HEK293T (cell line): Measurements from ENCODE around the gene CDC37.

Source experiments
- BHLHE40 ChIP-seq: fragments of 450-650 bp; IDR thresholded peaks from 2 replicates; pipeline ENCODE4 v1.6.1; 2016; ENCODE audit warnings: mild to moderate bottlenecking, moderate library complexity, borderline replicate concordance
- FOXA1 ChIP-seq: fragments of 450-650 bp; IDR thresholded peaks from 2 replicates; pipeline ENCODE4 v1.6.1; 2016; ENCODE audit warnings: mild to moderate bottlenecking
- FOXK2 ChIP-seq: fragments of 450-650 bp; IDR thresholded peaks from 2 replicates; pipeline ENCODE4 v1.6.1; 2016; ENCODE audit warnings: mild to moderate bottlenecking
- FOXM1 ChIP-seq: fragments of 450-650 bp; IDR thresholded peaks from 2 replicates; pipeline ENCODE4 v1.6.1; 2017; ENCODE audit warnings: mild to moderate bottlenecking, borderline replicate concordance
- SP1 ChIP-seq: fragments of 450-650 bp; IDR thresholded peaks from 2 replicates; pipeline ENCODE4 v1.6.1; 2017
- SUZ12 ChIP-seq: fragments of 450-650 bp; IDR thresholded peaks from 2 replicates; pipeline ENCODE4 v1.6.1; 2016; ENCODE audit warnings: mild to moderate bottlenecking
- TF ChIP-seq, protein P1 (sequence below): fragments of 450-650 bp; IDR thresholded peaks from 2 replicates; pipeline ENCODE4 v1.6.1; 2016

DNA sequence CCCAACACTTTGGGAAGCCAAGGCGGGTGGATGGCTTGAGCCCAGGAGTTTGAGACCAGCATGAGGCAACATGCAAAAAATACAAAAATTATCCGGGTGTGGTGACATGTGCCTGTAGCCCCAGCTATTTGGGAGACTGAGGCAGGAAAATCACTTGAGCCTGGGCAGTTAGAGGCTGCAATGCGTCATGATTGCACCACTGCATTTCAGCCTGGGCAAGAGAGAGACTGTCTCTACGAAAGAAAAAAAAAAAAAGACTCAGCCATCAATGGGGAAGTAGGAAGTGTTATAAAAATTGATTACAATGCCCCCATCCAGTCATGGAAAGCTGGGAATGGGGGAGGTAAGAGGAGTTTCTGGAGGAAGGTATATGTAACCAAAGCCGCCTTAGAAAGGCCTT lies 28.4 kb downstream of the CDC37 start:
- TF ChIP-seq, protein P1, sequence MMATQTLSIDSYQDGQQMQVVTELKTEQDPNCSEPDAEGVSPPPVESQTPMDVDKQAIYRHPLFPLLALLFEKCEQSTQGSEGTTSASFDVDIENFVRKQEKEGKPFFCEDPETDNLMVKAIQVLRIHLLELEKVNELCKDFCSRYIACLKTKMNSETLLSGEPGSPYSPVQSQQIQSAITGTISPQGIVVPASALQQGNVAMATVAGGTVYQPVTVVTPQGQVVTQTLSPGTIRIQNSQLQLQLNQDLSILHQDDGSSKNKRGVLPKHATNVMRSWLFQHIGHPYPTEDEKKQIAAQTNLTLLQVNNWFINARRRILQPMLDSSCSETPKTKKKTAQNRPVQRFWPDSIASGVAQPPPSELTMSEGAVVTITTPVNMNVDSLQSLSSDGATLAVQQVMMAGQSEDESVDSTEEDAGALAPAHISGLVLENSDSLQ: no peak
- TF ChIP-seq SUZ12: no peak
- no peak for TF ChIP-seq FOXA1
- no peak for TF ChIP-seq SP1
- no peak for TF ChIP-seq BHLHE40
- no peak for TF ChIP-seq FOXK2
- TF ChIP-seq FOXM1: no peak
